B cell (primary cell): ENCODE measurements around the gene TEX51.

Source experiments
- EZH2 ChIP-seq: IDR thresholded peaks from 2 replicates; pipeline ENCODE4 v1.6.1; 2012; ENCODE audit warnings: borderline replicate concordance, low read depth, mild to moderate bottlenecking, moderate library complexity, low read length; ENCODE audit not compliant: insufficient read depth, poor library complexity, severe bottlenecking
- TF ChIP-seq, protein P1 (sequence below): fragments of 200-600 bp; IDR thresholded peaks from one replicate; pipeline ENCODE4 v1.8.0; 2022; ENCODE audit warnings: antibody characterized with exemption, mild to moderate bottlenecking

DNA sequence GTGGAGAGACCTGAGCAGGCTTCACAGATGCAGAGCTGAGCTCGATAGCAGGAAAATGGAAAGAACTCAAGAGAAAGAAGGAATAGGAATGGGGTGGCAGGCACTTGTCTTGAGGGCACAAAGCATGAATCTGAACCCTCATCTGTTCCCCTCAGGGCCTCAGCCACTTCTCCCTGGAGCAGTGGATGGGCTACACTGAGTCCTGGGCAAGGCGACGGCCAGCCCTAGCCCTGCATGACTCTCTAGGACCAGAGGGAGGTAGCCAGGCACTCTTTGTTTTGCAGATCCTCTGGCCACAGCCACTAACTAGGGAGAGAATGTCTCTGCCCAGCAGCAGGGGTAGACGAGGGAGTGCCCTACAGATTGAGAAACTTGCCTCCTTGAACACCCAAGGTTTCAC, 3.4 kb upstream of the TEX51 start:
- TF ChIP-seq, protein P1, sequence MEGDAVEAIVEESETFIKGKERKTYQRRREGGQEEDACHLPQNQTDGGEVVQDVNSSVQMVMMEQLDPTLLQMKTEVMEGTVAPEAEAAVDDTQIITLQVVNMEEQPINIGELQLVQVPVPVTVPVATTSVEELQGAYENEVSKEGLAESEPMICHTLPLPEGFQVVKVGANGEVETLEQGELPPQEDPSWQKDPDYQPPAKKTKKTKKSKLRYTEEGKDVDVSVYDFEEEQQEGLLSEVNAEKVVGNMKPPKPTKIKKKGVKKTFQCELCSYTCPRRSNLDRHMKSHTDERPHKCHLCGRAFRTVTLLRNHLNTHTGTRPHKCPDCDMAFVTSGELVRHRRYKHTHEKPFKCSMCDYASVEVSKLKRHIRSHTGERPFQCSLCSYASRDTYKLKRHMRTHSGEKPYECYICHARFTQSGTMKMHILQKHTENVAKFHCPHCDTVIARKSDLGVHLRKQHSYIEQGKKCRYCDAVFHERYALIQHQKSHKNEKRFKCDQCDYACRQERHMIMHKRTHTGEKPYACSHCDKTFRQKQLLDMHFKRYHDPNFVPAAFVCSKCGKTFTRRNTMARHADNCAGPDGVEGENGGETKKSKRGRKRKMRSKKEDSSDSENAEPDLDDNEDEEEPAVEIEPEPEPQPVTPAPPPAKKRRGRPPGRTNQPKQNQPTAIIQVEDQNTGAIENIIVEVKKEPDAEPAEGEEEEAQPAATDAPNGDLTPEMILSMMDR = no peak
- no peak for TF ChIP-seq EZH2
